Adrenal gland (tissue), 12 donors: ENCODE data around the gene ARHGAP27. TPM values are rescaled to one million over a fixed set of nuclear protein-coding genes. Genes with fewer than 3 reads are reported as not detected.
"Not testable (repeated sequence)": the region's sequence is repeated elsewhere in the genome, so short reads cannot be mapped to it uniquely, and the experiment has no call there.

Source experiments
- DNase-seq, 7 donors: peaks; one replicate each; pipeline ENCODE4 v3.0.0-alpha.2; 2019 to 2020
- H3K27ac ChIP-seq, 5 donors: fragments of 200-600 bp; sonication (generic) in 4 of 5; 1 replicate in 3 of 5; 2 replicates in 2 of 5; pipeline versions ENCODE4 v1.5.1 to v1.8.0; 2016 to 2020; ENCODE audit warnings: mild to moderate bottlenecking in 1 of 5
- H3K27me3 ChIP-seq: fragments of 200-600 bp; 2 replicates; pipeline ENCODE4 v1.8.0; 2021
- H3K36me3 ChIP-seq, 2 donors: fragments of 200-600 bp; replicated peaks in 1 of 2; 1 replicate in 1 of 2; 2 replicates in 1 of 2; pipeline versions ENCODE4 v1.5.1 to v1.8.0; 2018 to 2022
- H3K4me1 ChIP-seq, 2 donors: fragments of 200-600 bp; replicated peaks in 1 of 2; 1 replicate in 1 of 2; 2 replicates in 1 of 2; pipeline versions ENCODE4 v1.5.1 to v1.8.0; 2018 to 2021
- H3K4me3 ChIP-seq, 4 donors: fragments of 200-600 bp; sonication (generic) in 3 of 4; one replicate each; pipeline ENCODE4 v1.5.1; 2016 to 2018
- H3K9me3 ChIP-seq, 3 donors: fragments of 200-600 bp; sonication (generic) in 1 of 3; replicated peaks in 1 of 3; 1 replicate in 2 of 3; 2 replicates in 1 of 3; pipeline versions ENCODE4 v1.5.1 to v1.8.0; 2016 to 2021
- CTCF ChIP-seq, 6 experiments: fragments of 450-650 bp in 4 of 6; fragments of 200-600 bp in 2 of 6; sonication (generic) in 1 of 6; IDR thresholded peaks; 1 replicate in 5 of 6; 2 replicates in 1 of 6; pipeline versions ENCODE4 v1.5.1 to v1.8.0; 2016 to 2021; ENCODE audit warnings: antibody characterized with exemption in 6 of 6, mild to moderate bottlenecking in 2 of 6, moderate library complexity in 1 of 6
- POLR2A ChIP-seq, 2 donors: fragments of 450-650 bp; IDR thresholded peaks; one replicate each; pipeline ENCODE4 v1.6.1; 2017; ENCODE audit warnings: antibody characterized with exemption in 2 of 2, mild to moderate bottlenecking in 2 of 2, moderate library complexity in 1 of 2
- WGBS, 4 donors: extraction: QIAGEN DNeasy Blood & Tissue Kit in 2 of 4; methylation state at CpG; one replicate each; pipeline versions ENCODE4 v1.1.5 to v1.1.7; 2013 to 2017; 5-methylcytosine and 5-hydroxymethylcytosine counted together
- intact Hi-C, 2 donors: fragments of 100-400 bp; cut with DNase I; formaldehyde crosslinking; loops; one replicate each; pipeline versions ENCODE4 v1.14.1 to v1.15.0; 2022 to 2023
- polyA plus RNA-seq, 3 donors: library from polyadenylated mRNA; stranded (reverse); fragments of 200-250 nt in 2 of 3; fragments of 350-450 nt in 1 of 3; fragmentation: Illumina TruSeq in 1 of 3; extraction: RNeasy Lipid Tissue Mini Kit (QIAGEN cat#74804) in 1 of 3; gene quantifications; one replicate each; pipeline ENCODE4 v1.2.3, GENCODE V29; 2013 to 2014
- total RNA-seq, 9 donors: library from RNA; depleted of rRNA in 4 of 9; stranded (reverse); fragments of >200 nt in 4 of 9; fragments of 120-200 nt in 1 of 9; fragmentation: NEBNext Ultra II Directional in 1 of 9; extraction: Animal tissue kit (Norgen Biotek cat#: 25700) in 1 of 9; gene quantifications; one replicate each; pipeline versions ENCODE4 v1.1.0 to v1.2.4, GENCODE V29; 2013 to 2023
- donor health status: healthy with polysubstance abuse.
- donor health status: Bipolar disorder and iron deficiency.
- donor health status: DM: yes; HTN: yes; CAD: no.
- donor health status: DM: no; HTN: no; CAD: no.
- donor health status: DM: no; HTN: no; CAD: no.
- donor health status: DM: yes; HTN: yes; CAD: no.

Gene ARHGAP27
- total and polyA plus RNA-seq, 12 donors: 2.8 to 40.2 (median 17.7) TPM

GRCh38 chr17:45460422-45460821 is 27.8 kb upstream of the ARHGAP27 start:
- intact Hi-C loops, H3K4me3 ChIP-seq, H3K27ac ChIP-seq, H3K36me3 ChIP-seq, H3K9me3 ChIP-seq, H3K4me1 ChIP-seq, H3K27me3 ChIP-seq, DNase-seq: not testable (repeated sequence)
- WGBS, 4 donors: 89 to 99% (median 97%) methylated on average over 4 to 5 of the region's 5 CpGs

- H3K27me3 ChIP-seq, H3K4me3 ChIP-seq, H3K27ac ChIP-seq, DNase-seq, H3K4me1 ChIP-seq, H3K9me3 ChIP-seq, intact Hi-C loops: not testable (repeated sequence)
- peaks cover 0 to 15% of the 10 kb centered on the region in 2 donors for H3K36me3 ChIP-seq
- 93 to 95% (median 94%) methylated on average over 7 of the region's 8 CpGs for WGBS, 4 donors
Measured at GRCh38 chr17:45454341-45454740, 21.7 kb upstream of the ARHGAP27 start.

- H3K27ac ChIP-seq, H3K4me1 ChIP-seq, H3K9me3 ChIP-seq, DNase-seq, intact Hi-C loops, H3K4me3 ChIP-seq, H3K27me3 ChIP-seq: not testable (repeated sequence)
- H3K36me3 ChIP-seq: peaks cover 0 to 15% of the 10 kb centered on the region in 2 donors
- WGBS, 4 donors: 88 to 97% (median 95%) methylated on average over 6 to 17 of the region's 17 CpGs; no CpG with 5 or more reads in 1 of the 4 donors
Measured at GRCh38 chr17:45453731-45454130, 21.1 kb upstream of the ARHGAP27 start.

- H3K4me3 ChIP-seq, H3K27ac ChIP-seq, DNase-seq, H3K27me3 ChIP-seq, intact Hi-C loops, H3K9me3 ChIP-seq, H3K4me1 ChIP-seq: not testable (repeated sequence)
- peaks cover 0 to 15% of the 10 kb centered on the region in 2 donors for H3K36me3 ChIP-seq
- WGBS, 4 donors: 90 to 96% (median 94%) methylated on average over 3 to 4 of the region's 7 CpGs; no CpG with 5 or more reads in 1 of the 4 donors
Measured at GRCh38 chr17:45453225-45453534, 20.5 kb upstream of the ARHGAP27 start.

- H3K4me3 ChIP-seq, H3K4me1 ChIP-seq, intact Hi-C loops, H3K27me3 ChIP-seq, H3K27ac ChIP-seq, H3K9me3 ChIP-seq, DNase-seq: not testable (repeated sequence)
- H3K36me3 ChIP-seq: peaks cover 0 to 15% of the 10 kb centered on the region in 2 donors
- WGBS, 4 donors: 74 to 88% (median 83%) methylated on average over 8 to 9 of the region's 9 CpGs
Measured at GRCh38 chr17:45452329-45453224, 19.9 kb upstream of the ARHGAP27 start.

GRCh38 chr17:45451660-45452059 is 19.0 kb upstream of the ARHGAP27 start:
- H3K27ac ChIP-seq, intact Hi-C loops, H3K27me3 ChIP-seq, H3K9me3 ChIP-seq, H3K4me3 ChIP-seq, DNase-seq, H3K4me1 ChIP-seq: not testable (repeated sequence)
- H3K36me3 ChIP-seq: peaks cover 0 to 21% of the 10 kb centered on the region in 2 donors
- 81 to 91% (median 90%) methylated on average over 3 to 7 of the region's 10 CpGs; no CpG with 5 or more reads in 1 of the 4 donors for WGBS, 4 donors

GRCh38 chr17:45451131-45451530 is 18.5 kb upstream of the ARHGAP27 start:
- H3K4me1 ChIP-seq: no peaks in the 10 kb centered on the region
- H3K27ac ChIP-seq: no peak overlapping the region
- no peaks in the 10 kb centered on the region for H3K27me3 ChIP-seq
- H3K4me3 ChIP-seq: no peak overlapping the region
- DNase-seq: no peak
- TF ChIP-seq CTCF (IDR thresholded peaks at IDR 0.05): peak in 1 of 6 experiments; percentile 4
- no peak for TF ChIP-seq POLR2A (IDR thresholded peaks at IDR 0.05)
- intact Hi-C loops: no loop called here
- H3K36me3 ChIP-seq: peaks cover 0 to 16% of the 10 kb centered on the region in 2 donors
- H3K9me3 ChIP-seq: no peaks in the 10 kb centered on the region
- 72 to 80% (median 76%) methylated on average over 4 to 8 of the region's 8 CpGs for WGBS, 4 donors

- DNase-seq, intact Hi-C loops, H3K9me3 ChIP-seq, H3K27me3 ChIP-seq, H3K4me1 ChIP-seq, H3K27ac ChIP-seq, H3K4me3 ChIP-seq: not testable (repeated sequence)
- peaks cover 0 to 21% of the 10 kb centered on the region in 2 donors for H3K36me3 ChIP-seq
- 90 to 98% (median 94%) methylated on average over 1 of the region's 1 CpG for WGBS, 4 donors
Measured at GRCh38 chr17:45449708-45450329, 17.1 kb upstream of the ARHGAP27 start.

- H3K27me3 ChIP-seq, DNase-seq, H3K4me1 ChIP-seq, H3K4me3 ChIP-seq, H3K27ac ChIP-seq, intact Hi-C loops, H3K9me3 ChIP-seq: not testable (repeated sequence)
- H3K36me3 ChIP-seq: peaks cover 0 to 22% of the 10 kb centered on the region in 2 donors
- 89 to 100% (median 92%) methylated on average over 1 of the region's 1 CpG for WGBS, 4 donors
Measured at GRCh38 chr17:45449260-45449659, 16.6 kb upstream of the ARHGAP27 start.

GRCh38 chr17:45448483-45448882 is 15.8 kb upstream of the ARHGAP27 start:
- H3K4me3 ChIP-seq, H3K27ac ChIP-seq, H3K27me3 ChIP-seq, H3K4me1 ChIP-seq, DNase-seq, intact Hi-C loops, H3K9me3 ChIP-seq: not testable (repeated sequence)
- H3K36me3 ChIP-seq: peaks cover 0 to 16% of the 10 kb centered on the region in 2 donors
- WGBS, 4 donors: 89 to 100% methylated on average over 1 of the region's 1 CpG; no CpG with 5 or more reads in 2 of the 4 donors
